ENCODE results near the gene CHST9. TPM values are rescaled to one million over a fixed set of nuclear protein-coding genes. Genes with fewer than 3 reads are reported as not detected.
A peak's percentile ranks its signal among the peaks of the same experiment; 100 is the strongest.

Gene CHST9
- total and polyA plus RNA-seq, 9 of the 15 experiments (the other 6 are each of a cell fraction or from before 2014, with no cell fraction given), result not detected

DNA sequence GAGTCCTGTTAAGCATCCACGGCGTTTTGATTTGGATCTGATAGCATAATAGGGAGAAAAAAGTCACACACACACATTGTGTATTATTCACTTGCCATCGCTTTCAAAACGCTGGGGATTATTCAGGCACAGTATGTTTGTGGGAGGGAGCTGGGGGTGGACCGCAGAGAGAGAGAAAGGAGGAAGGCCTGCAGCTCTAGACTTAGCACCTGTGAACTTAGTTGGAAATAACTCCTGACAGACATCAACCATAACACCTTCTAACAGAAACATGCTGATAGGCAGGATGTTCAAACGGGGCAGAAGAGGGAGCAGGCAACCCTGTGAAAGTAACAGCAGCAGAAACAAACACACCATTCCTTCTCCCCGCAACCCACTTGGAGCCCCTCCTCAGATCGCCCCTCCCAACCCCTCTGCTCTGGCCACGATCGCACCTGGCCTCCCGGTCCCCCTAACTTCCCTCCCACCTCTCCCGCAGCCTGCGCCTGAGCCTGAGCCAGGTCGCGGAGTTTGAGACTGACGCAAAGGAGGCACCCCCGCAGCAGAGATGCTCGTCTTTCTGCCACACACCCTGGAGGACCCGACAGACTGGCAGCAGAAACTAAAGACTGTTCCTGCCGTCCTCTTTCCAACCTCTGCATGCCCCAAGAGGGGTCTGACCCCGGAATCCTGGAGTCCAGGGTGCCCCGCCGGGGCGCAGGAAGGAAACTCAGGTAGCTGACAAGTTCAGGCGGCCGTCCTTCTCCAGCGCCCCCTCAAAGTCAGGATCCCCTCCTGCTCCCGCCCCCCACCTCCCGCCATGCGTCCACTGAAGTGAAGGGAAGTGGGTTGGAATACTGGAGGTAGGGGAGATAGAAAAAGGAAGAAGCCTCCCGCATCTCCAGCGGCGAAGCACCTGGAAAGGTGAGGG lies 738 bp downstream of the CHST9 start:
- Histone ChIP-seq H4K20me1 (replicated peaks; ENCODE audit: control insufficient read depth, insufficient read depth, low read length) (no peaks in the 10 kb centered on the region), H3K4me1 (replicated peaks in 1 of 2; ENCODE audit: control insufficient read depth in 2 of 2, insufficient read depth in 2 of 2, low read length in 2 of 2) (no peaks in the 10 kb centered on the region), H3K9me3 (replicated peaks; ENCODE audit: control insufficient read depth, insufficient read depth, low read depth, low read length) (no peaks in the 10 kb centered on the region), H3K27ac (ENCODE audit: extremely low read depth, low read depth, low read length) (no peak overlapping the region), H3K79me2 (ENCODE audit: control insufficient read depth, insufficient read depth, low read length) (no peaks in the 10 kb centered on the region), H3K9ac (ENCODE audit: insufficient read depth in 1 of 2, low read depth in 2 of 2, low read length in 2 of 2) (no peak overlapping the region), H3K4me2 (ENCODE audit: insufficient read depth, low read length) (no peak overlapping the region), H3K9me1 (ENCODE audit: control insufficient read depth, insufficient read depth, low read length) (no peaks in the 10 kb centered on the region), H3K27me3 (ENCODE audit: control insufficient read depth in 2 of 2, insufficient read depth in 2 of 2, low read length in 2 of 2) (no peaks in the 10 kb centered on the region), H3K36me3 (ENCODE audit: control insufficient read depth, insufficient read depth, low read length) (no peaks in the 10 kb centered on the region), H3K4me3 (no peak overlapping the region), H2AFZ (ENCODE audit: low read depth, low read length) (no peak overlapping the region)
- BruUV-seq (replicated peaks), result no TSS peak
- FAIRE-seq (no peak), DNase-seq (ENCODE audit: extremely low read depth in 1 of 4, low spot score in 3 of 4) (no peak), ATAC-seq (peak; percentile 22; the same call in 1 of the 3 replicates)
- in situ Hi-C loops (cut with MboI) (no loop called here), intact Hi-C loops (cut with micrococcal nuclease) (no loop called here)
- WGBS (ENCODE audit: insufficient coverage, low coverage, missing lambda C conversion rate), result 3% methylated on average over 33 of the region's 33 CpGs
- CTCF ChIA-PET (ENCODE audit: low intra/inter-chr PET ratio), result no interaction called here
- POLR2A ChIA-PET, result no interaction called here
- TF ChIP-seq ZNF408 (CRISPR knock-in tag; IDR thresholded peaks at IDR 0.05; ENCODE audit: low read depth) (no peak), TAF7 (tag; IDR thresholded peaks at IDR 0.05) (no peak), ZNF551 (CRISPR knock-in tag; IDR thresholded peaks at IDR 0.05) (no peak), HDAC6 (IDR thresholded peaks at IDR 0.05; ENCODE audit: low read depth, low read length) (no peak), CBX2 (IDR thresholded peaks at IDR 0.05; ENCODE audit: insufficient read depth, low read length, poor library complexity, severe bottlenecking) (no peak), NR4A1 (CRISPR knock-in tag; IDR thresholded peaks at IDR 0.05) (no peak), NR4A1 (tag; IDR thresholded peaks at IDR 0.05) (no peak), RBM14 (IDR thresholded peaks at IDR 0.05; ENCODE audit: borderline replicate concordance, insufficient read depth, low read depth, low read length) (no peak), RAD51 (IDR thresholded peaks at IDR 0.05; ENCODE audit: borderline replicate concordance, low read depth) (no peak)
- TF ChIP-seq, protein P1, sequence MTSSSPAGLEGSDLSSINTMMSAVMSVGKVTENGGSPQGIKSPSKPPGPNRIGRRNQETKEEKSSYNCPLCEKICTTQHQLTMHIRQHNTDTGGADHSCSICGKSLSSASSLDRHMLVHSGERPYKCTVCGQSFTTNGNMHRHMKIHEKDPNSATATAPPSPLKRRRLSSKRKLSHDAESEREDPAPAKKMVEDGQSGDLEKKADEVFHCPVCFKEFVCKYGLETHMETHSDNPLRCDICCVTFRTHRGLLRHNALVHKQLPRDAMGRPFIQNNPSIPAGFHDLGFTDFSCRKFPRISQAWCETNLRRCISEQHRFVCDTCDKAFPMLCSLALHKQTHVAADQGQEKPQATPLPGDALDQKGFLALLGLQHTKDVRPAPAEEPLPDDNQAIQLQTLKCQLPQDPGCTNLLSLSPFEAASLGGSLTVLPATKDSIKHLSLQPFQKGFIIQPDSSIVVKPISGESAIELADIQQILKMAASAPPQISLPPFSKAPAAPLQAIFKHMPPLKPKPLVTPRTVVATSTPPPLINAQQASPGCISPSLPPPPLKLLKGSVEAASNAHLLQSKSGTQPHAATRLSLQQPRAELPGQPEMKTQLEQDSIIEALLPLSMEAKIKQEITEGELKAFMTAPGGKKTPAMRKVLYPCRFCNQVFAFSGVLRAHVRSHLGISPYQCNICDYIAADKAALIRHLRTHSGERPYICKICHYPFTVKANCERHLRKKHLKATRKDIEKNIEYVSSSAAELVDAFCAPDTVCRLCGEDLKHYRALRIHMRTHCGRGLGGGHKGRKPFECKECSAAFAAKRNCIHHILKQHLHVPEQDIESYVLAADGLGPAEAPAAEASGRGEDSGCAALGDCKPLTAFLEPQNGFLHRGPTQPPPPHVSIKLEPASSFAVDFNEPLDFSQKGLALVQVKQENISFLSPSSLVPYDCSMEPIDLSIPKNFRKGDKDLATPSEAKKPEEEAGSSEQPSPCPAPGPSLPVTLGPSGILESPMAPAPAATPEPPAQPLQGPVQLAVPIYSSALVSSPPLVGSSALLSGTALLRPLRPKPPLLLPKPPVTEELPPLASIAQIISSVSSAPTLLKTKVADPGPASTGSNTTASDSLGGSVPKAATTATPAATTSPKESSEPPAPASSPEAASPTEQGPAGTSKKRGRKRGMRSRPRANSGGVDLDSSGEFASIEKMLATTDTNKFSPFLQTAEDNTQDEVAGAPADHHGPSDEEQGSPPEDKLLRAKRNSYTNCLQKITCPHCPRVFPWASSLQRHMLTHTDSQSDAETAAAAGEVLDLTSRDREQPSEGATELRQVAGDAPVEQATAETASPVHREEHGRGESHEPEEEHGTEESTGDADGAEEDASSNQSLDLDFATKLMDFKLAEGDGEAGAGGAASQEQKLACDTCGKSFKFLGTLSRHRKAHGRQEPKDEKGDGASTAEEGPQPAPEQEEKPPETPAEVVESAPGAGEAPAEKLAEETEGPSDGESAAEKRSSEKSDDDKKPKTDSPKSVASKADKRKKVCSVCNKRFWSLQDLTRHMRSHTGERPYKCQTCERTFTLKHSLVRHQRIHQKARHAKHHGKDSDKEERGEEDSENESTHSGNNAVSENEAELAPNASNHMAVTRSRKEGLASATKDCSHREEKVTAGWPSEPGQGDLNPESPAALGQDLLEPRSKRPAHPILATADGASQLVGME (CRISPR knock-in tag; IDR thresholded peaks at IDR 0.05), result no peak
- TF ChIP-seq, protein P2, sequence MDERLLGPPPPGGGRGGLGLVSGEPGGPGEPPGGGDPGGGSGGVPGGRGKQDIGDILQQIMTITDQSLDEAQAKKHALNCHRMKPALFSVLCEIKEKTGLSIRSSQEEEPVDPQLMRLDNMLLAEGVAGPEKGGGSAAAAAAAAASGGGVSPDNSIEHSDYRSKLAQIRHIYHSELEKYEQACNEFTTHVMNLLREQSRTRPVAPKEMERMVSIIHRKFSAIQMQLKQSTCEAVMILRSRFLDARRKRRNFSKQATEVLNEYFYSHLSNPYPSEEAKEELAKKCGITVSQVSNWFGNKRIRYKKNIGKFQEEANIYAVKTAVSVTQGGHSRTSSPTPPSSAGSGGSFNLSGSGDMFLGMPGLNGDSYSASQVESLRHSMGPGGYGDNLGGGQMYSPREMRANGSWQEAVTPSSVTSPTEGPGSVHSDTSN (CRISPR knock-in tag; IDR thresholded peaks at IDR 0.05; ENCODE audit: low read depth), result no peak
- TF ChIP-seq, protein P2 (tag; conservative IDR thresholded peaks at IDR 0.05; ENCODE audit: low read depth), result no peak
